CD4-positive, alpha-beta memory T cell (primary cell): ENCODE results near the gene TMEM170B. TPM values are rescaled to one million over a fixed set of nuclear protein-coding genes. Genes with fewer than 3 reads are reported as not detected.

Experiments
- CTCF ChIA-PET: fragments of 350-600 bp; sonication (Branson Sonifier 250); formaldehyde crosslinking; loops from one replicate; lab custom pipeline; 2021; ENCODE audit warnings: inconsistent platforms; ENCODE audit not compliant: partially characterized antibody; lab: Charles Lee
- POLR2A ChIA-PET: fragments of 350-600 bp; sonication (Branson Sonifier 250); formaldehyde crosslinking; loops from one replicate; lab custom pipeline; 2021; ENCODE audit not compliant: partially characterized antibody; lab: Charles Lee
- DNase-seq, 5 donors: peaks; one replicate each; pipeline versions ENCODE4 v3.0.0 to v3.0.0-alpha.2; 2020 to 2022; ENCODE audit warnings: mixed read lengths in 1 of 5
- H3K27ac ChIP-seq: one replicate; pipeline ENCODE4 v1.7.0; 2013; ENCODE audit warnings: low read depth, low read length
- H3K27me3 ChIP-seq: 2 replicates; pipeline ENCODE4 v1.7.0; 2013; ENCODE audit warnings: mild to moderate bottlenecking, low read length, moderate library complexity; ENCODE audit not compliant: insufficient read depth
- H3K36me3 ChIP-seq: 2 replicates; pipeline ENCODE4 v1.7.0; 2013; ENCODE audit warnings: mild to moderate bottlenecking, low read length, moderate library complexity; ENCODE audit not compliant: insufficient read depth
- H3K4me1 ChIP-seq: 2 replicates; pipeline ENCODE4 v1.7.0; 2013; ENCODE audit warnings: mild to moderate bottlenecking, low read length, moderate library complexity; ENCODE audit not compliant: insufficient read depth
- H3K4me3 ChIP-seq, 2 donors: one replicate each; pipeline ENCODE4 v1.7.0; 2013; ENCODE audit warnings: low read length in 2 of 2, mild to moderate bottlenecking in 1 of 2
- H3K9me3 ChIP-seq, 2 donors: one replicate each; pipeline ENCODE4 v1.7.0; 2013; ENCODE audit warnings: low read length in 2 of 2, control low read depth in 1 of 2; ENCODE audit not compliant: control insufficient read depth in 1 of 2
- H3K27ac Mint-ChIP-seq, 7 donors: one replicate each; pipeline ENCODE4 v1.8.0; 2020 to 2021; ENCODE audit warnings: mixed read lengths in 7 of 7, mild to moderate bottlenecking in 6 of 7, inconsistent platforms in 3 of 7, moderate library complexity in 3 of 7
- H3K27me3 Mint-ChIP-seq, 2 donors: one replicate each; pipeline ENCODE4 v1.8.0; 2020 to 2021; ENCODE audit warnings: mixed read lengths in 2 of 2
- H3K36me3 Mint-ChIP-seq, 2 donors: one replicate each; pipeline ENCODE4 v1.8.0; 2020 to 2021; ENCODE audit warnings: mixed read lengths in 2 of 2, inconsistent platforms in 1 of 2, mild to moderate bottlenecking in 1 of 2
- H3K4me1 Mint-ChIP-seq, 4 donors: one replicate each; pipeline ENCODE4 v1.8.0; 2020 to 2021; ENCODE audit warnings: mixed read lengths in 4 of 4, mild to moderate bottlenecking in 1 of 4
- H3K4me3 Mint-ChIP-seq, 8 donors: one replicate each; pipeline ENCODE4 v1.8.0; 2020 to 2021; ENCODE audit warnings: mixed read lengths in 8 of 8, mild to moderate bottlenecking in 7 of 8, moderate library complexity in 6 of 8, inconsistent platforms in 3 of 8
- H3K9me3 Mint-ChIP-seq, 8 donors: one replicate each; pipeline ENCODE4 v1.8.0; 2020 to 2021; ENCODE audit warnings: mixed read lengths in 8 of 8, mild to moderate bottlenecking in 5 of 8, inconsistent platforms in 3 of 8, moderate library complexity in 1 of 8
- intact Hi-C: fragments of 100-400 bp; cut with micrococcal nuclease; formaldehyde crosslinking; loops from one replicate; pipeline ENCODE4 v1.15.1; 2023
- polyA plus RNA-seq, 2 donors: library from polyadenylated mRNA; unstranded; fragments of 300-500 nt; fragmentation: Illumina TruSeq; gene quantifications; one replicate each; pipeline ENCODE4 v1.2.3, GENCODE V29; 2021
- total RNA-seq, 2 experiments: library from RNA; stranded (reverse); gene quantifications; one replicate each; pipeline ENCODE4 v1.2.3, GENCODE V29; 2021

Gene TMEM170B
- total and polyA plus RNA-seq, 4 experiments from 2014 or later: 0.08 to 2.1 (median 1.2) TPM

GRCh38 chr6:11532097-11532496 lies 5.5 kb upstream of the TMEM170B start:
- Histone ChIP-seq H3K4me3 (no peak overlapping the region), H3K27ac (no peak overlapping the region), H3K27me3 (no peaks in the 10 kb centered on the region), H3K36me3 (no peaks in the 10 kb centered on the region), H3K4me1 (peaks cover 6% of the 10 kb centered on the region), H3K9me3 (no peaks in the 10 kb centered on the region)
- peaks cover 13 to 14% of the 10 kb centered on the region in 2 donors for H3K27me3 Mint-ChIP-seq
- no peak overlapping the region for H3K27ac Mint-ChIP-seq
- peaks cover 1 to 9% (median 4%) of the 10 kb centered on the region in 4 donors for H3K4me1 Mint-ChIP-seq
- H3K4me3 Mint-ChIP-seq: no peak overlapping the region
- no peaks in the 10 kb centered on the region for H3K36me3 Mint-ChIP-seq
- CTCF ChIA-PET: no interaction called here
- POLR2A ChIA-PET: no interaction called here
- peaks cover 0 to 1% (median 0%) of the 10 kb centered on the region in 8 donors for H3K9me3 Mint-ChIP-seq
- intact Hi-C loops: no loop called here
- DNase-seq: no peak

GRCh38 chr6:11534561-11534960 lies 3.0 kb upstream of the TMEM170B start:
- H3K36me3 ChIP-seq: no peaks in the 10 kb centered on the region
- H3K27ac ChIP-seq: no peak overlapping the region
- POLR2A ChIA-PET: no interaction called here
- Mint-ChIP-seq H3K4me3 (peak overlapping the region in 1 of 8 donors; percentile 18), H3K27ac (peak overlapping the region in 2 of 7 donors; percentile 70), H3K4me1 (peaks cover 5 to 17% (median 9%) of the 10 kb centered on the region in 4 donors), H3K36me3 (no peaks in the 10 kb centered on the region), H3K9me3 (peaks cover 0 to 1% (median 0%) of the 10 kb centered on the region in 8 donors), H3K27me3 (peaks cover 9 to 10% of the 10 kb centered on the region in 2 donors)
- DNase-seq: no peak
- intact Hi-C loops: no loop called here
- H3K4me1 ChIP-seq: peaks cover 11% of the 10 kb centered on the region
- no peaks in the 10 kb centered on the region for H3K27me3 ChIP-seq
- CTCF ChIA-PET: no interaction called here
- H3K9me3 ChIP-seq: no peaks in the 10 kb centered on the region
- H3K4me3 ChIP-seq: no peak overlapping the region

- peak overlapping the region in 3 of 8 donors; percentile 61 to 87 (median 67) for H3K4me3 Mint-ChIP-seq
- no peaks in the 10 kb centered on the region for H3K9me3 Mint-ChIP-seq
- DNase-seq: no peak
Observed at GRCh38 chr6:11535801-11536230, 1.7 kb upstream of the TMEM170B start.

GRCh38 chr6:11536795-11537194 lies 754 bp upstream of the TMEM170B start:
- intact Hi-C loops: loop anchor here (1.0 to 5.0 kb wide), 8 partner anchors 40 to 842 kb away; partner anchors contain the start of genes C6orf52, MAK, NEDD9 and PAK1IP1
- POLR2A ChIA-PET: no interaction called here

More at GRCh38 chr6:11535801-11536230, 1.7 kb upstream of the TMEM170B start:
- Mint-ChIP-seq H3K27ac (peak overlapping the region in 1 of 7 donors; percentile 72), H3K4me1 (peaks cover 7 to 24% (median 9%) of the 10 kb centered on the region in 4 donors), H3K36me3 (no peaks in the 10 kb centered on the region), H3K27me3 (peaks cover 3 to 7% of the 10 kb centered on the region in 2 donors)
- H3K27me3 ChIP-seq: no peaks in the 10 kb centered on the region
- no peak overlapping the region for H3K4me3 ChIP-seq
- peaks cover 11% of the 10 kb centered on the region for H3K4me1 ChIP-seq
- intact Hi-C loops: loop anchor here (2.0 to 5.0 kb wide), 3 partner anchors 39 to 789 kb away; partner anchors contain the start of genes MAK and TMEM14B
- H3K36me3 ChIP-seq: no peaks in the 10 kb centered on the region
- ChIA-PET POLR2A (no interaction called here), CTCF (no interaction called here)
- no peaks in the 10 kb centered on the region for H3K9me3 ChIP-seq
- no peak overlapping the region for H3K27ac ChIP-seq

GRCh38 chr6:11538052-11538818 lies 686 bp downstream of the TMEM170B start:
- Mint-ChIP-seq H3K4me3 (peak overlapping the region; percentile 75 to 92 (median 84)), H3K36me3 (no peaks in the 10 kb centered on the region), H3K27ac (peak overlapping the region in 6 of 7 donors; percentile 43 to 87 (median 70)), H3K4me1 (peaks cover 7 to 24% (median 9%) of the 10 kb centered on the region in 4 donors), H3K27me3 (peaks cover 2 to 4% of the 10 kb centered on the region in 2 donors), H3K9me3 (no peaks in the 10 kb centered on the region)
- H3K4me1 ChIP-seq: peaks cover 11% of the 10 kb centered on the region
- H3K4me3 ChIP-seq: peak overlapping the region in 1 of 2 donors; percentile 77
- H3K27ac ChIP-seq: peak overlapping the region; percentile 44
- POLR2A ChIA-PET: interaction anchor here (1.5 to 1.8 kb wide), 2 partner anchors 157 to 445 kb away, joined by 4 to 8 read pairs; partner anchors contain the start of gene SMIM13
- no peaks in the 10 kb centered on the region for H3K9me3 ChIP-seq
- no peaks in the 10 kb centered on the region for H3K36me3 ChIP-seq
- DNase-seq: peak; percentile 18 to 48 (median 30)
- CTCF ChIA-PET: interaction anchor here (1.3 kb wide), 1 partner anchor 12 kb away, joined by 3 read pairs; no protein-coding TSS in a partner anchor
- intact Hi-C loops: loop anchor here (1.0 to 5.0 kb wide), 3 partner anchors 37 to 791 kb away; partner anchors contain the start of genes MAK and TMEM14B
- no peaks in the 10 kb centered on the region for H3K27me3 ChIP-seq

More at GRCh38 chr6:11536795-11537194, 754 bp upstream of the TMEM170B start:
- Mint-ChIP-seq H3K4me3 (peak overlapping the region; percentile 85 to 90 (median 90)), H3K27me3 (peaks cover 4 to 6% of the 10 kb centered on the region in 2 donors), H3K4me1 (peaks cover 7 to 24% (median 9%) of the 10 kb centered on the region in 4 donors), H3K36me3 (no peaks in the 10 kb centered on the region), H3K27ac (peak overlapping the region; percentile 72 to 94 (median 92)), H3K9me3 (no peaks in the 10 kb centered on the region)
- H3K4me3 ChIP-seq: peak overlapping the region; percentile 60 to 77
- H3K4me1 ChIP-seq: peaks cover 11% of the 10 kb centered on the region
- CTCF ChIA-PET: no interaction called here
- peak overlapping the region; percentile 54 for H3K27ac ChIP-seq
- H3K9me3 ChIP-seq: no peaks in the 10 kb centered on the region
- no peaks in the 10 kb centered on the region for H3K36me3 ChIP-seq
- DNase-seq: no peak
- H3K27me3 ChIP-seq: no peaks in the 10 kb centered on the region

- no peak overlapping the region for H3K27ac ChIP-seq
- intact Hi-C loops: loop anchor here (1.0 to 5.0 kb wide), 3 partner anchors 36 to 792 kb away; partner anchors contain the start of genes MAK and TMEM14B
- Mint-ChIP-seq H3K27ac (peak overlapping the region; percentile 18 to 87 (median 71)), H3K36me3 (no peaks in the 10 kb centered on the region), H3K9me3 (no peaks in the 10 kb centered on the region), H3K27me3 (peaks cover 2 to 4% of the 10 kb centered on the region in 2 donors), H3K4me1 (peaks cover 7 to 24% (median 9%) of the 10 kb centered on the region in 4 donors), H3K4me3 (peak overlapping the region; percentile 75 to 92 (median 84))
- ChIA-PET POLR2A (interaction anchor here (1.5 to 1.8 kb wide), 2 partner anchors 157 to 446 kb away, joined by 4 to 8 read pairs; partner anchors contain the start of gene SMIM13), CTCF (no interaction called here)
- H3K36me3 ChIP-seq: no peaks in the 10 kb centered on the region
- peak in 1 of 5 donors; percentile 2 for DNase-seq
- H3K9me3 ChIP-seq: no peaks in the 10 kb centered on the region
- H3K27me3 ChIP-seq: no peaks in the 10 kb centered on the region
- H3K4me3 ChIP-seq: peak overlapping the region in 1 of 2 donors; percentile 68
- peaks cover 11% of the 10 kb centered on the region for H3K4me1 ChIP-seq
Observed at GRCh38 chr6:11538819-11539468, 1.4 kb downstream of the TMEM170B start.
